IMR-90 (cell line): ENCODE measurements around the gene TBC1D22B. TPM values are rescaled to one million over a fixed set of nuclear protein-coding genes. Genes with fewer than 3 reads are reported as not detected.

ENCODE experiments used
- ATAC-seq: fragments of 200-7000 bp; cut with Tn5 transposase; 2 replicates; pipeline ENCODE4 v1.9.1; 2020; ENCODE audit warnings: low read depth, mild to moderate bottlenecking, moderate library complexity
- BruUV-seq: library from RNA; stranded (reverse); fragments of 400-500 nt; replicated peaks from 2 replicates; lab custom pipeline; 2021; lab: Mats Ljungman, UMichigan
- CTCF ChIA-PET: fragments of 300-600 bp; formaldehyde crosslinking; extraction: SDS; loops from one replicate; lab custom pipeline; 2021; ENCODE audit warnings: antibody characterized with exemption; lab: Yijun Ruan, JAX
- POLR2A ChIA-PET: fragments of 300-600 bp; sonication (Branson Sonifier 250); formaldehyde crosslinking; loops from one replicate; lab custom pipeline; 2022; ENCODE audit warnings: antibody characterized with exemption; ENCODE audit not compliant: unreplicated experiment; lab: Charles Lee
- DNase-seq: peaks from one replicate; pipeline ENCODE4 v3.0.0; 2013
- H2AFZ ChIP-seq: replicated peaks from 2 replicates; pipeline ENCODE3; 2013; ENCODE audit warnings: low read length, mild to moderate bottlenecking; ENCODE audit not compliant: poor library complexity
- H2AK5ac ChIP-seq: 2 replicates; pipeline ENCODE4 v1.6.1; 2013; ENCODE audit warnings: low read depth, low read length, inconsistent platforms
- H2AK9ac ChIP-seq: replicated peaks from 2 replicates; pipeline ENCODE3; 2013; ENCODE audit warnings: mild to moderate bottlenecking, low read depth, low read length, moderate library complexity; ENCODE audit not compliant: poor library complexity
- H2BK120ac ChIP-seq: 2 replicates; pipeline ENCODE4 v1.6.1; 2013; ENCODE audit warnings: low read depth, low read length, inconsistent platforms
- H2BK15ac ChIP-seq: 3 replicates; pipeline ENCODE4 v1.6.1; 2013; ENCODE audit warnings: low read depth, low read length, inconsistent platforms
- H2BK20ac ChIP-seq: 2 replicates; pipeline ENCODE4 v1.6.1; 2013; ENCODE audit warnings: low read depth, mild to moderate bottlenecking, inconsistent platforms, low read length, moderate library complexity
- H2BK5ac ChIP-seq: 2 replicates; pipeline ENCODE4 v1.6.1; 2013; ENCODE audit warnings: mild to moderate bottlenecking, low read depth, low read length, inconsistent platforms; ENCODE audit not compliant: poor library complexity, severe bottlenecking
- H3K14ac ChIP-seq: replicated peaks from 2 replicates; pipeline ENCODE4 v1.6.1; 2013; ENCODE audit warnings: low read depth, low read length, inconsistent platforms
- H3K18ac ChIP-seq: 2 replicates; pipeline ENCODE4 v1.6.1; 2013; ENCODE audit warnings: low read depth, low read length, control low read depth
- H3K23ac ChIP-seq: 2 replicates; pipeline ENCODE4 v1.6.1; 2013; ENCODE audit warnings: low read depth, low read length, inconsistent platforms
- H3K27ac ChIP-seq: 2 replicates; pipeline ENCODE4 v1.5.1; 2013; ENCODE audit warnings: mild to moderate bottlenecking, control low read depth, low read length; ENCODE audit not compliant: insufficient read depth
- H3K27me3 ChIP-seq: 2 replicates; pipeline ENCODE4 v1.6.1; 2013; ENCODE audit warnings: low read length; ENCODE audit not compliant: control insufficient read depth, insufficient read depth
- H3K36me3 ChIP-seq: 2 replicates; pipeline ENCODE4 v1.6.1; 2013; ENCODE audit warnings: low read length, mixed read lengths; ENCODE audit not compliant: control insufficient read depth, insufficient read depth
- H3K4ac ChIP-seq: 2 replicates; pipeline ENCODE4 v1.6.1; 2013; ENCODE audit warnings: low read depth, low read length, inconsistent platforms
- H3K4me1 ChIP-seq: 2 replicates; pipeline ENCODE4 v1.6.1; 2013; ENCODE audit warnings: low read length, mixed read lengths; ENCODE audit not compliant: control insufficient read depth, insufficient read depth
- H3K4me2 ChIP-seq: 2 replicates; pipeline ENCODE4 v1.6.1; 2013; ENCODE audit warnings: low read depth, mild to moderate bottlenecking, control low read depth, low read length, moderate library complexity
- H3K4me3 ChIP-seq: 2 replicates; pipeline ENCODE4 v1.5.1; 2013; ENCODE audit warnings: low read depth, mild to moderate bottlenecking, control low read depth, low read length, moderate library complexity; ENCODE audit not compliant: insufficient read depth
- H3K56ac ChIP-seq: 2 replicates; pipeline ENCODE4 v1.6.1; 2013; ENCODE audit warnings: low read length, inconsistent platforms; ENCODE audit not compliant: insufficient read depth; ENCODE audit errors: extremely low read depth
- H3K79me1 ChIP-seq, 2 experiments: 2 replicates each; pipeline ENCODE4 v1.6.1; 2013; ENCODE audit warnings: low read length in 2 of 2, inconsistent platforms in 1 of 2, low read depth in 1 of 2
- H3K9ac ChIP-seq: 2 replicates; pipeline ENCODE4 v1.6.1; 2013; ENCODE audit warnings: low read depth, low read length, control low read depth
- H3K9me1 ChIP-seq: 2 replicates; pipeline ENCODE4 v1.6.1; 2013; ENCODE audit warnings: low read length, inconsistent platforms; ENCODE audit not compliant: insufficient read depth
- H3K9me3 ChIP-seq: 2 replicates; pipeline ENCODE4 v1.6.1; 2013; ENCODE audit warnings: low read length; ENCODE audit not compliant: control insufficient read depth, insufficient read depth
- H4K20me1 ChIP-seq: 2 replicates; pipeline ENCODE4 v1.6.1; 2013; ENCODE audit warnings: low read length, inconsistent platforms; ENCODE audit not compliant: insufficient read depth
- H4K5ac ChIP-seq: 2 replicates; pipeline ENCODE4 v1.6.1; 2013; ENCODE audit warnings: mild to moderate bottlenecking, low read depth, low read length, control low read depth
- H4K8ac ChIP-seq, 2 experiments: 2 replicates each; pipeline ENCODE4 v1.6.1; 2013; ENCODE audit warnings: low read depth in 2 of 2, low read length in 2 of 2, control low read depth in 1 of 2, inconsistent platforms in 1 of 2
- H4K91ac ChIP-seq: 2 replicates; pipeline ENCODE4 v1.6.1; 2013; ENCODE audit warnings: low read depth, low read length, inconsistent platforms; ENCODE audit not compliant: insufficient read depth
- BHLHE40 ChIP-seq: fragments of 150-350 bp; IDR thresholded peaks from 2 replicates; pipeline ENCODE4 v1.6.1; 2016; ENCODE audit warnings: mild to moderate bottlenecking, low read depth, low read length
- CEBPB ChIP-seq: IDR thresholded peaks from 2 replicates; pipeline ENCODE4 v1.6.1; 2012; ENCODE audit warnings: low read depth, low read length, improper control_type of control experiment
- CHD1 ChIP-seq: IDR thresholded peaks from 2 replicates; pipeline ENCODE4 v1.6.1; 2012; ENCODE audit warnings: low read depth, low read length, improper control_type of control experiment
- CTCF ChIP-seq: conservative IDR thresholded peaks from 2 replicates; pipeline ENCODE4 v1.5.1; 2012; ENCODE audit warnings: mild to moderate bottlenecking, low read depth, low read length, improper control_type of control experiment
- ELK1 ChIP-seq: fragments of 150-350 bp; IDR thresholded peaks from 2 replicates; pipeline ENCODE4 v1.6.1; 2016; ENCODE audit warnings: low read depth, mild to moderate bottlenecking, low read length, moderate library complexity, borderline replicate concordance
- FOS ChIP-seq: fragments of 150-350 bp; IDR thresholded peaks from 2 replicates; pipeline ENCODE4 v1.6.1; 2016; ENCODE audit warnings: low read depth, low read length
- MAFK ChIP-seq: IDR thresholded peaks from 2 replicates; pipeline ENCODE4 v1.6.1; 2012; ENCODE audit warnings: low read depth, low read length, improper control_type of control experiment
- MAZ ChIP-seq: IDR thresholded peaks from 2 replicates; pipeline ENCODE4 v1.6.1; 2012; ENCODE audit warnings: low read depth, mild to moderate bottlenecking, low read length, improper control_type of control experiment, moderate library complexity, borderline replicate concordance
- RCOR1 ChIP-seq: IDR thresholded peaks from 2 replicates; pipeline ENCODE4 v1.6.1; 2012; ENCODE audit warnings: mild to moderate bottlenecking, low read length, improper control_type of control experiment; ENCODE audit not compliant: insufficient replicate concordance
- RFX5 ChIP-seq: IDR thresholded peaks from 2 replicates; pipeline ENCODE4 v1.8.0; 2012; ENCODE audit warnings: low read depth, mild to moderate bottlenecking, low read length, moderate library complexity
- WGBS, 2 experiments: methylation state at CpG; one replicate each; pipeline versions ENCODE4 v1.1.5 to v1.1.7; 2013; ENCODE audit warnings: missing lambda C conversion rate in 2 of 2; ENCODE audit not compliant: insufficient read length in 1 of 2; ENCODE audit errors: extremely low coverage in 2 of 2; 5-methylcytosine and 5-hydroxymethylcytosine counted together
- dilution Hi-C: fragments of 300-500 bp; cut with HindIII; formaldehyde crosslinking; loops from one replicate; pipeline ENCODE4 v1.14.3; 2018; ENCODE audit warnings: low sequenced_read_pairs; ENCODE audit not compliant: unreplicated experiment
- in situ Hi-C: fragments of 300-500 bp; cut with MboI; formaldehyde crosslinking; loops from 3 replicates; pipeline ENCODE4 v1.14.3; 2019; ENCODE audit warnings: low sequenced_read_pairs, inconsistent platforms, mixed read lengths
- intact Hi-C: fragments of 100-400 bp; cut with micrococcal nuclease; formaldehyde crosslinking; loops from 2 replicates; pipeline ENCODE4 v1.10.0; 2022
- polyA plus RNA-seq, 3 experiments: library from polyadenylated mRNA; depleted of rRNA; stranded (reverse); fragments of >200 nt; gene quantifications; 2 replicates each; pipeline ENCODE4 v1.2.3, GENCODE V29; 2012; ENCODE audit warnings: low replicate concordance in 1 of 3
- total RNA-seq: library from RNA; depleted of rRNA; stranded (reverse); fragments of >200 nt; gene quantifications from 2 replicates; pipeline ENCODE4 v1.2.3, GENCODE V29; 2012
- TF ChIP-seq, protein P1 (sequence below): fragments of 150-350 bp; IDR thresholded peaks from 2 replicates; pipeline ENCODE4 v1.6.1; 2017; ENCODE audit warnings: mild to moderate bottlenecking, antibody characterized with exemption, low read length, low read depth

The TBC1D22B gene
- total and polyA plus RNA-seq, 2 of the 4 experiments (the other 2 are of a cell fraction), result 6.6 to 7.5 TPM

GRCh38 chr6:37289931-37290330 is 32.4 kb downstream of the TBC1D22B start:
- H4K8ac ChIP-seq, result no peak overlapping the region
- H3K14ac ChIP-seq, result no peak overlapping the region
- intact Hi-C loops (no loop called here), dilution Hi-C loops (no loop called here), in situ Hi-C loops (no loop called here)
- H2BK15ac ChIP-seq, result no peak overlapping the region
- H3K4ac ChIP-seq, result no peak overlapping the region
- POLR2A ChIA-PET, result no interaction called here
- H2AFZ ChIP-seq, result no peak overlapping the region
- H3K4me2 ChIP-seq, result no peak overlapping the region
- no peak overlapping the region for H3K9ac ChIP-seq
- H3K27me3 ChIP-seq, result no peaks in the 10 kb centered on the region
- H3K23ac ChIP-seq, result no peak overlapping the region
- TF ChIP-seq ELK1 (no peak), MAZ (no peak), RFX5 (no peak), CHD1 (no peak), RCOR1 (no peak), CEBPB (no peak), BHLHE40 (no peak), FOS (no peak), MAFK (no peak), CTCF (no peak)
- TF ChIP-seq, protein P1, sequence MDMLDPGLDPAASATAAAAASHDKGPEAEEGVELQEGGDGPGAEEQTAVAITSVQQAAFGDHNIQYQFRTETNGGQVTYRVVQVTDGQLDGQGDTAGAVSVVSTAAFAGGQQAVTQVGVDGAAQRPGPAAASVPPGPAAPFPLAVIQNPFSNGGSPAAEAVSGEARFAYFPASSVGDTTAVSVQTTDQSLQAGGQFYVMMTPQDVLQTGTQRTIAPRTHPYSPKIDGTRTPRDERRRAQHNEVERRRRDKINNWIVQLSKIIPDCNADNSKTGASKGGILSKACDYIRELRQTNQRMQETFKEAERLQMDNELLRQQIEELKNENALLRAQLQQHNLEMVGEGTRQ, result no peak
- DNase-seq, result no peak
- H2AK5ac ChIP-seq, result no peak overlapping the region
- H4K20me1 ChIP-seq, result no peaks in the 10 kb centered on the region; the same call in 1 of the 2 replicates
- H3K4me3 ChIP-seq, result no peak overlapping the region
- no TSS peak for BruUV-seq
- no peak for ATAC-seq
- H3K56ac ChIP-seq, result no peak overlapping the region
- 0 out of 2 replicates have a peak, but pooled peaks cover 1% of the 10 kb centered on the region for H3K9me3 ChIP-seq
- H2BK20ac ChIP-seq, result no peak overlapping the region
- H2AK9ac ChIP-seq, result no peak overlapping the region
- H4K5ac ChIP-seq, result no peak overlapping the region
- no peak overlapping the region for H4K91ac ChIP-seq
- no peak overlapping the region for H2BK5ac ChIP-seq
- peaks cover under 1 to 6% of the 10 kb centered on the region in 2 experiments; a peak in 1 of 4 replicates for H3K79me1 ChIP-seq
- H2BK120ac ChIP-seq, result no peak overlapping the region
- H3K9me1 ChIP-seq, result peaks cover 2% of the 10 kb centered on the region; the same call in 1 of the 2 replicates
- no peak overlapping the region for H3K18ac ChIP-seq
- no peak overlapping the region for H3K27ac ChIP-seq
- 0 out of 2 replicates have a peak, but pooled peaks cover 3% of the 10 kb centered on the region for H3K4me1 ChIP-seq
- 100% methylated on average over 2 of the region's 3 CpGs; no CpG with 5 or more reads in 1 of the 2 experiments for WGBS, 2 experiments
- CTCF ChIA-PET, result interaction anchor here (1.3 kb wide), 1 partner anchor 14 kb away, joined by 4 read pairs; no protein-coding TSS in a partner anchor
- peaks cover 39% of the 10 kb centered on the region for H3K36me3 ChIP-seq
